T-helper 17 cell (primary cell): Measurements from ENCODE around the gene PKN3. TPM values are rescaled to one million over a fixed set of nuclear protein-coding genes. Genes with fewer than 3 reads are reported as not detected.

ENCODE experiments used
- ATAC-seq: fragments of 150-1000 bp; cut with Tn5 transposase; 2 replicates; pipeline ENCODE4 v1.10.0; 2021; ENCODE audit warnings: mild to moderate bottlenecking, moderate library complexity
- DNase-seq, 3 donors: peaks; one replicate each; pipeline versions ENCODE4 v3.0.0 to v3.0.0-alpha.2; 2020 to 2021
- H3K9me3 ChIP-seq: one replicate; pipeline ENCODE4 v1.7.0; 2013; ENCODE audit warnings: low read length, mild to moderate bottlenecking; ENCODE audit not compliant: control insufficient read depth, poor library complexity, severe bottlenecking
- H3K27ac Mint-ChIP-seq: one replicate; pipeline ENCODE4 v1.8.0; 2022; ENCODE audit warnings: mild to moderate bottlenecking, moderate library complexity, mixed read lengths
- H3K27me3 Mint-ChIP-seq: one replicate; pipeline ENCODE4 v1.8.0; 2022; ENCODE audit warnings: mixed read lengths
- H3K36me3 Mint-ChIP-seq: one replicate; pipeline ENCODE4 v1.8.0; 2022; ENCODE audit warnings: low read depth, mixed read lengths
- H3K4me1 Mint-ChIP-seq: one replicate; pipeline ENCODE4 v1.8.0; 2022; ENCODE audit warnings: mild to moderate bottlenecking, mixed read lengths
- H3K4me3 Mint-ChIP-seq: one replicate; pipeline ENCODE4 v1.8.0; 2022; ENCODE audit warnings: mild to moderate bottlenecking, moderate library complexity, mixed read lengths
- total RNA-seq, 4 donors: library from RNA in 2 of 4; stranded (reverse) in 2 of 4; gene quantifications; one replicate each; pipeline ENCODE4 v1.2.3 and lab custom pipeline; 2022 to 2026

Gene PKN3
- total RNA-seq, 2 donors from 2014 or later: 0.96 to 2.0 TPM

- Mint-ChIP-seq H3K36me3 (peaks cover 2% of the 10 kb centered on the region), H3K4me3 (no peak overlapping the region), H3K27me3 (no peaks in the 10 kb centered on the region), H3K4me1 (peaks cover 5% of the 10 kb centered on the region), H3K27ac (no peak overlapping the region)
- ATAC-seq (no peak), DNase-seq (no peak)
- H3K9me3 ChIP-seq: no peaks in the 10 kb centered on the region
These were observed 48.8 kb downstream of the PKN3 start for GRCh38 chr9:128750926-128751595.

DNA sequence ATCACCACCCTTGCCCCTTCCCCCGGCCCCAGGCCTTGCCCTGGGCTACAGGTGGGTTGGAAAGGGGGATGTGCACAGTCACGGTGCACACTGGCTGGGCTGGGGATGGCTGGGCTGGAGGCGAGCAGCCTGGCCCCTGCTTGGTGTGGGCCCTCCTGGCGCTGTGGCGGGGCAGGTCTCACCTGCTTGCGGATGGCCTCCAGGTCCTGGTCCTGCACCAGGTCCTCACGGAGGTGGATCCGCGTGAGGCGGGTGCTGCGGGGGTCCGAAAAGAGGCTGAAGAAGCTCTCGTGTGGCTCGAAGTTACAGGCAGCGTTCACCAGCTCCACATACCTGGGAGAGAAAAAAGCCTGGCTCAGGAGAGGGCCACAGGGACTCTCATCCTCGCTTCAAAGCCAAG is 51.3 kb downstream of the PKN3 start:
- ATAC-seq: no peak
- Mint-ChIP-seq H3K4me3 (no peak overlapping the region), H3K27ac (no peak overlapping the region), H3K36me3 (peaks cover 2% of the 10 kb centered on the region), H3K4me1 (peaks cover 7% of the 10 kb centered on the region), H3K27me3 (no peaks in the 10 kb centered on the region)
- no peaks in the 10 kb centered on the region for H3K9me3 ChIP-seq
- no peak for DNase-seq

DNA sequence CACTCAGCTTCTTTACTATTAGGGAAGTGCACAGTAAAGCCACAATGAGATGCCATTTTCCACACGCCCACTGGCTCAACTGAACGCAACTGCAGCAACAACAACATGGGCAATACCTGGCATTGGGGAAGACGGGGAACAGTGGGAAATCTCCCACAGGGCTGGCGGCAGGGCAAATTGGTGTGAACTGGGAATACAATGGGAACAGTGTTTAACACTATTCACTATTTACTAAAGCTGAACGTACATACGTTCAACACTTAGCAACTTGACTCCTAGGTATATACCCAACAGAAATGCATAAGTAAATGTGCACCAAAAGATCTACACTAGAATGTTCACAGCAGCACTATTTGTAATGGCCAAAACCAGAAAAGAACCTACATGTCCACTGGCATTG is 55.3 kb downstream of the PKN3 start:
- no peak overlapping the region for H3K27ac Mint-ChIP-seq
- DNase-seq (no peak), ATAC-seq (no peak)
- H3K9me3 ChIP-seq: no peaks in the 10 kb centered on the region
- H3K27me3 Mint-ChIP-seq: no peaks in the 10 kb centered on the region
- H3K36me3 Mint-ChIP-seq: peaks cover 2% of the 10 kb centered on the region
- peaks cover 8% of the 10 kb centered on the region for H3K4me1 Mint-ChIP-seq
- H3K4me3 Mint-ChIP-seq: no peak overlapping the region

DNA sequence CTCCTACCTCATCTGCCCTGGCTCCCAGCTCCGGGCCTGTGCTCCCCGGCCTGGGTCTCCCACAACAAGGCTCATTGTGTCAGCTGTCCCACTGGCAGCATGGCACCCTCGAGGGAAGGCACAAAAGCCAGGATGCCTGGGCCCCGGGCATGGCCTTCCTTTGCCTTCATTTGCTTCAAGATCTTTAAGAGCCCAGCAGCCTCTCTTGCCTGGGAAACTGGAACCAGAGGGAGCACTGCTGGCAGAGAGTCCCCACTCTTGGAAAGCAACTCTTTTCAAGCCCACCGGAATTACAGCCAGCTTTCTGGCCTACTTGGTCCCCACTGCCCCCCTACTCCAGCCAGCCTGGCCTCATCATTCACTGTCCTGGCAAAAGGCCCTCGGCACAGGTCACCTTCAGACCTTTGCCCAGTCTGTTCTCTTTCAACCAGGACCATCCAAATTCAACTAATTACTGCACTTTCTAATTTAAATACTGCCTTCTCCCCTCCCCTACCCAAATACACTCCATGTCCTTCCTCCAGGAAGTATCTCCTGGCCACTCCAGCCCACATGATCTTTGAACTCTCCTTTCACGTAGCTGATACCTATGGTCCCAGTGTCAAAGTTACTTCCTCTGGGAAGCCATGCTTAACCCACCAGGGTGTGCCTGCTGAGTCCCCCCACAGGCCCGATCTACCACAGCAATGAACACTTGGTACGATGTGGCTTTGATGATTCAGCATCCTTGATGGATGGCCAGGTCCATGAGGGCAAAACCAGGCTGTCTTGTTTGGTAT is 60.6 kb downstream of the PKN3 start:
- no peak overlapping the region for H3K4me3 Mint-ChIP-seq
- no peak for DNase-seq
- peaks cover 11% of the 10 kb centered on the region for H3K4me1 Mint-ChIP-seq
- peaks cover 2% of the 10 kb centered on the region for H3K36me3 Mint-ChIP-seq
- H3K27me3 Mint-ChIP-seq: no peaks in the 10 kb centered on the region
- ATAC-seq: no peak
- no peaks in the 10 kb centered on the region for H3K9me3 ChIP-seq
- H3K27ac Mint-ChIP-seq: peak overlapping the region; percentile 32

- no peak overlapping the region for H3K4me3 Mint-ChIP-seq
- H3K36me3 Mint-ChIP-seq: peaks cover 2% of the 10 kb centered on the region
- H3K4me1 Mint-ChIP-seq: peaks cover 12% of the 10 kb centered on the region
- no peaks in the 10 kb centered on the region for H3K9me3 ChIP-seq
- H3K27ac Mint-ChIP-seq: peak overlapping the region; percentile 39
- no peaks in the 10 kb centered on the region for H3K27me3 Mint-ChIP-seq
- ATAC-seq: no peak
- DNase-seq: no peak
These were observed 62.1 kb downstream of the PKN3 start for GRCh38 chr9:128764361-128764760.

GRCh38 chr9:128765499-128765898 is 63.2 kb downstream of the PKN3 start:
- Mint-ChIP-seq H3K4me1 (peaks cover 19% of the 10 kb centered on the region), H3K27ac (no peak overlapping the region), H3K4me3 (no peak overlapping the region), H3K27me3 (no peaks in the 10 kb centered on the region), H3K36me3 (peaks cover 2% of the 10 kb centered on the region)
- ATAC-seq (no peak), DNase-seq (no peak)
- H3K9me3 ChIP-seq: no peaks in the 10 kb centered on the region

DNA sequence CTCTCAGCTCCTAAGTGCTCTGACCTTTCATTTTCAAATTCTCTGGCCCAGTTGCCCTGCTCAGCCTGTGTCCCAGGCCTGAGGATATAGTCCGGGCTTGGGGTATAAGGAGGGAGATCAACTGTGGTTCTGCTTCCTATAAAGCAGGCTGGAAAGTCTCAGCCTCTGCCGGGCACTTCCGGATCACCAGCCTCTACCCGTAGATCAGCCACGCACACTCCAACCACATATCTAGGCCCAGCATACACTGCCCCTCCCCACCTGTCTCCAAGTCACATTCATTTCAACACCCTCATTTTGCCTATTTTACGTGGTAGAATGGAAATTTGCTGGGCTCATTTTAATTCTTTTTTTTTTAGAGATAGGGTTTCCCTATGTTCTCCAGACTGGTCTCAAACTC is 66.3 kb downstream of the PKN3 start:
- H3K4me1 Mint-ChIP-seq: peaks cover 25% of the 10 kb centered on the region

More for the DNA sequence above, 66.3 kb downstream of the PKN3 start:
- H3K27me3 Mint-ChIP-seq: no peaks in the 10 kb centered on the region
- H3K9me3 ChIP-seq: no peaks in the 10 kb centered on the region
- H3K4me3 Mint-ChIP-seq: peak overlapping the region; percentile 31
- no peaks in the 10 kb centered on the region for H3K36me3 Mint-ChIP-seq
- H3K27ac Mint-ChIP-seq: peak overlapping the region; percentile 96
- no peak for ATAC-seq
- DNase-seq: no peak

Other genes with a start within 250 kb of the PKN3 start
- gene ODF2, start 246.5 kb upstream of the PKN3 start, total RNA-seq: 10 to 100 TPM; 26.2 to 29.1 TPM
- gene GLE1, start 197.8 kb upstream of the PKN3 start, total RNA-seq: 10 to 100 TPM; 14.4 to 16.2 TPM
- 100 to 1,000 TPM; 734 to 740 TPM for gene SPTAN1, start 149.9 kb upstream of the PKN3 start, total RNA-seq
- 1 to 10 TPM; 3.7 to 3.8 TPM for gene DYNC2I2, start 45.7 kb upstream of the PKN3 start, total RNA-seq
- 100 to 1,000 TPM; 223 to 231 TPM for gene SET, start 13.3 kb upstream of the PKN3 start, total RNA-seq
- gene ZDHHC12, start 21.6 kb downstream of the PKN3 start, total RNA-seq: 10 to 100 TPM; 23.5 to 26.9 TPM
- 10 to 100 TPM; 29.4 to 30.0 TPM for gene ZER1, start 69.4 kb downstream of the PKN3 start, total RNA-seq
- 10 to 100 TPM; 21.6 to 30.8 TPM for gene TBC1D13, start 84.8 kb downstream of the PKN3 start, total RNA-seq
- 1 to 10 TPM; 7.7 to 7.8 TPM for gene ENDOG, start 116.0 kb downstream of the PKN3 start, total RNA-seq
- gene SPOUT1, start 127.3 kb downstream of the PKN3 start, total RNA-seq: 10 to 100 TPM; 33.7 to 48.1 TPM
- gene KYAT1, start 179.4 kb downstream of the PKN3 start, total RNA-seq: 1 to 10 TPM; 4.8 to 5.7 TPM
- gene LRRC8A, start 179.6 kb downstream of the PKN3 start, total RNA-seq: 10 to 100 TPM; 28.9 to 30.3 TPM
- under 1 TPM in 1 of 2 donors, not detected in 1; 0.45 TPM for gene PHYHD1, start 218.5 kb downstream of the PKN3 start, total RNA-seq
- gene DOLK, start 245.1 kb downstream of the PKN3 start, total RNA-seq: 1 to 10 TPM; 5.1 to 7.4 TPM
- 10 to 100 TPM; 62.2 to 75.1 TPM for gene NUP188, start 245.2 kb downstream of the PKN3 start, total RNA-seq